GM12878 (cell line): ENCODE measurements around the gene SYPL1. TPM values are rescaled to one million over a fixed set of nuclear protein-coding genes. Genes with fewer than 3 reads are reported as not detected.

ENCODE experiments used
- ATAC-seq: fragments of 200-7000 bp; cut with Tn5 transposase; 3 replicates; pipeline ENCODE4 v1.9.1; 2020; ENCODE audit warnings: mild to moderate bottlenecking, moderate library complexity
- BruUV-seq: library from RNA; stranded (reverse); fragments of 400-500 nt; replicated peaks from 2 replicates; lab custom pipeline; 2021; lab: Mats Ljungman, UMichigan
- CTCF ChIA-PET: fragments of 300-600 bp; sonication (Branson Sonifier 250); formaldehyde crosslinking; extraction: SDS; loops from one replicate; lab custom pipeline; 2021; ENCODE audit warnings: inconsistent platforms; lab: Yijun Ruan, JAX
- POLR2A ChIA-PET: fragments of 350-600 bp; formaldehyde crosslinking; extraction: SDS; loops from one replicate; lab custom pipeline; 2021; ENCODE audit warnings: inconsistent platforms; lab: Charles Lee
- RAD21 ChIA-PET: fragments of 300-600 bp; sonication (Branson Sonifier 250); formaldehyde crosslinking; loops from one replicate; lab custom pipeline; 2023; ENCODE audit warnings: antibody characterized with exemption; ENCODE audit not compliant: unreplicated experiment; lab: Charles Lee
- SMC1A ChIA-PET: fragments of 300-600 bp; sonication (Branson Sonifier 250); formaldehyde crosslinking; loops from one replicate; lab custom pipeline; 2023; ENCODE audit not compliant: unreplicated experiment, uncharacterized antibody; lab: Charles Lee
- DNase-seq: peaks from one replicate; pipeline ENCODE4 v3.0.0-alpha.2; 2011; ENCODE audit warnings: low read depth, low spot score
- FAIRE-seq: peaks from 3 replicates; lab custom pipeline; 2011; peaks lifted over from hg19 to GRCh38; lab: Jason Lieb, UNC
- H2AFZ ChIP-seq: 2 replicates; pipeline ENCODE4 v1.6.0; 2011; ENCODE audit warnings: low read depth, low read length, control low read depth; ENCODE audit not compliant: control insufficient read depth
- H3K27ac ChIP-seq: 2 replicates; pipeline ENCODE4 v1.5.1; 2011; ENCODE audit warnings: control low read depth; ENCODE audit not compliant: control insufficient read depth, insufficient read depth
- H3K27me3 ChIP-seq, 2 experiments: replicated peaks in 1 of 2; 2 replicates each; pipeline versions ENCODE4 v1.6.0 to v1.6.1; 2011; ENCODE audit warnings: low read length in 1 of 2; ENCODE audit not compliant: control insufficient read depth in 2 of 2, insufficient read depth in 2 of 2
- H3K36me3 ChIP-seq, 2 experiments: 2 replicates each; pipeline ENCODE4 v1.5.1; 2011; ENCODE audit warnings: low read length in 1 of 2; ENCODE audit not compliant: control insufficient read depth in 2 of 2, insufficient read depth in 2 of 2
- H3K4me1 ChIP-seq: 2 replicates; pipeline ENCODE4 v1.6.1; 2011; ENCODE audit warnings: mild to moderate bottlenecking, low read length, moderate library complexity, mixed read lengths; ENCODE audit not compliant: control insufficient read depth, insufficient read depth
- H3K4me2 ChIP-seq: 2 replicates; pipeline ENCODE4 v1.6.0; 2011; ENCODE audit warnings: control low read depth; ENCODE audit not compliant: control insufficient read depth, insufficient read depth
- H3K4me3 ChIP-seq: fragments of 200-600 bp; sonication (generic); 2 replicates; pipeline ENCODE4 v1.5.1; 2016
- H3K79me2 ChIP-seq: 2 replicates; pipeline ENCODE4 v1.6.0; 2011; ENCODE audit warnings: low read length; ENCODE audit not compliant: control insufficient read depth, insufficient read depth
- H3K9ac ChIP-seq: 2 replicates; pipeline ENCODE4 v1.8.0; 2011; ENCODE audit warnings: low read length, control low read depth, mixed read lengths; ENCODE audit not compliant: control insufficient read depth, insufficient read depth
- H3K9me3 ChIP-seq: replicated peaks from 3 replicates; pipeline ENCODE4 v1.5.1; 2011; ENCODE audit warnings: mild to moderate bottlenecking, low read length; ENCODE audit not compliant: control insufficient read depth, insufficient read depth
- H4K20me1 ChIP-seq: 2 replicates; pipeline ENCODE4 v1.6.0; 2011; ENCODE audit not compliant: control insufficient read depth, insufficient read depth
- WGBS: methylation state at CpG from one replicate; pipeline ENCODE4 v1.1.6; 2016; ENCODE audit warnings: low lambda C conversion rate; ENCODE audit not compliant: insufficient replicate concordance, insufficient coverage; ENCODE audit errors: missing lambda C conversion rate; 5-methylcytosine and 5-hydroxymethylcytosine counted together
- in situ Hi-C: fragments of 300-500 bp; cut with MboI; formaldehyde crosslinking; loops from 9 replicates; pipeline ENCODE4 v1.14.3; 2018; ENCODE audit warnings: mixed read lengths
- intact Hi-C: fragments of 100-400 bp; cut with micrococcal nuclease; formaldehyde crosslinking; loops from one replicate; pipeline ENCODE4 v1.14.2; 2022; ENCODE audit not compliant: unreplicated experiment
- polyA plus RNA-seq, 11 experiments: library from polyadenylated mRNA; depleted of rRNA in 4 of 11; unstranded in 6 of 11; stranded (reverse) in 5 of 11; fragments of >200 nt; fragmentation: Nextera tagmentation in 4 of 11; fragmentation: Illumina TruSeq in 1 of 11; extraction: Ambion mirVana in 4 of 11; extraction: Trizol in 1 of 11; gene quantifications; 1 replicate in 1 of 11; 2 replicates in 10 of 11; pipeline versions ENCODE4 v1.2.1 to v1.2.3, GENCODE V29; 2011 to 2016; ENCODE audit warnings: inconsistent platforms in 2 of 11, missing spikeins in 2 of 11, low read depth in 1 of 11
- total RNA-seq, 4 experiments: library from RNA; depleted of rRNA in 3 of 4; stranded (reverse); fragments of >200 nt in 3 of 4; fragmentation: Illumina TruSeq in 1 of 4; extraction: Trizol in 1 of 4; gene quantifications; 2 replicates each; pipeline versions ENCODE4 v1.2.1 to v1.2.3, GENCODE V29; 2013 to 2021
- TF ChIP-seq, protein P1 (sequence below): fragments of 450-650 bp; IDR thresholded peaks from 2 replicates; pipeline ENCODE4 v1.6.1; 2017; ENCODE audit warnings: borderline replicate concordance
- TF ChIP-seq, protein P2 (sequence below): IDR thresholded peaks from 2 replicates; pipeline ENCODE4 v1.6.1; 2011; ENCODE audit warnings: low read depth, mild to moderate bottlenecking, low read length, moderate library complexity, borderline replicate concordance; ENCODE audit errors: extremely low read depth
- TF ChIP-seq, protein P3 (sequence below): fragments of 450-650 bp; IDR thresholded peaks from 2 replicates; pipeline ENCODE4 v1.6.1; 2016; ENCODE audit warnings: mild to moderate bottlenecking

The SYPL1 gene
- total and polyA plus RNA-seq, 10 of the 15 experiments (the other 5 are each of a cell fraction or from before 2014, with no cell fraction given): 34.5 to 177 (median 87.3) TPM

DNA sequence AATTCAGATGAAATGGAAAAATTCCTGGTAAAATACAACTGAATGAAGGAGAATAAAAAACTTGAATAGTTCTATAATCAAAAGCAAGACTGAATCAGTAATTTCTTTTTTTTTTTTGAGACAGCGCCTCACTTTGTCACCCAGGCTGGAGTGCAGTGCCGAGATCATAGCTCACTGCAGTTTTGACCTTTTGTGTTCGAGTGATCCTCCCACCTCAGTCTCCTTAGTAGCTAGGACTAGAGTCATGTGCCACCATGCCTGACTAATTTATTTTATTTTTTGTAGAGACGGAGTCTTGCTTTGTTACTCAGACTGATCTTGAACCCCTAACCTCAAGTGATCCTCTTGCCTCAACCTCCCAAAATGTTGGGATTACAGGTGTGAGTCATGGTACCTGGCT is 26.1 kb downstream of the SYPL1 start:
- WGBS: 88% methylated on average over 4 of the region's 4 CpGs
- intact Hi-C loops: no loop called here
- no peaks in the 10 kb centered on the region for H4K20me1 ChIP-seq
- no peaks in the 10 kb centered on the region for H3K9me3 ChIP-seq
- no peak overlapping the region for H3K9ac ChIP-seq
- H3K4me2 ChIP-seq: no peak overlapping the region
- no peaks in the 10 kb centered on the region for H3K27me3 ChIP-seq
- POLR2A ChIA-PET: interaction anchor here (0.8 to 1.3 kb wide), 2 partner anchors 12 to 14 kb away, joined by 3 read pairs; no protein-coding TSS in a partner anchor
- no peaks in the 10 kb centered on the region for H3K79me2 ChIP-seq
- H3K36me3 ChIP-seq: peaks cover 0 to 3% of the 10 kb centered on the region in 2 experiments; a peak in 3 of 4 replicates
- RAD21 ChIA-PET: interaction anchor here (1.0 to 3.0 kb wide), 2 partner anchors 9 to 11 kb away, joined by 3 to 10 read pairs; no protein-coding TSS in a partner anchor
- TF ChIP-seq, protein P1, sequence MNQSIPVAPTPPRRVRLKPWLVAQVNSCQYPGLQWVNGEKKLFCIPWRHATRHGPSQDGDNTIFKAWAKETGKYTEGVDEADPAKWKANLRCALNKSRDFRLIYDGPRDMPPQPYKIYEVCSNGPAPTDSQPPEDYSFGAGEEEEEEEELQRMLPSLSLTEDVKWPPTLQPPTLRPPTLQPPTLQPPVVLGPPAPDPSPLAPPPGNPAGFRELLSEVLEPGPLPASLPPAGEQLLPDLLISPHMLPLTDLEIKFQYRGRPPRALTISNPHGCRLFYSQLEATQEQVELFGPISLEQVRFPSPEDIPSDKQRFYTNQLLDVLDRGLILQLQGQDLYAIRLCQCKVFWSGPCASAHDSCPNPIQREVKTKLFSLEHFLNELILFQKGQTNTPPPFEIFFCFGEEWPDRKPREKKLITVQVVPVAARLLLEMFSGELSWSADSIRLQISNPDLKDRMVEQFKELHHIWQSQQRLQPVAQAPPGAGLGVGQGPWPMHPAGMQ: no peak
- TF ChIP-seq, protein P2, sequence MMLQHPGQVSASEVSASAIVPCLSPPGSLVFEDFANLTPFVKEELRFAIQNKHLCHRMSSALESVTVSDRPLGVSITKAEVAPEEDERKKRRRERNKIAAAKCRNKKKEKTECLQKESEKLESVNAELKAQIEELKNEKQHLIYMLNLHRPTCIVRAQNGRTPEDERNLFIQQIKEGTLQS: no peak
- TF ChIP-seq, protein P3, sequence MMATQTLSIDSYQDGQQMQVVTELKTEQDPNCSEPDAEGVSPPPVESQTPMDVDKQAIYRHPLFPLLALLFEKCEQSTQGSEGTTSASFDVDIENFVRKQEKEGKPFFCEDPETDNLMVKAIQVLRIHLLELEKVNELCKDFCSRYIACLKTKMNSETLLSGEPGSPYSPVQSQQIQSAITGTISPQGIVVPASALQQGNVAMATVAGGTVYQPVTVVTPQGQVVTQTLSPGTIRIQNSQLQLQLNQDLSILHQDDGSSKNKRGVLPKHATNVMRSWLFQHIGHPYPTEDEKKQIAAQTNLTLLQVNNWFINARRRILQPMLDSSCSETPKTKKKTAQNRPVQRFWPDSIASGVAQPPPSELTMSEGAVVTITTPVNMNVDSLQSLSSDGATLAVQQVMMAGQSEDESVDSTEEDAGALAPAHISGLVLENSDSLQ: no peak
- TF ChIP-seq, all 136 proteins: peak for 0
- ATAC-seq (no peak), DNase-seq (no peak), FAIRE-seq (no peak)
- Histone ChIP-seq H2AFZ (no peak overlapping the region), H3K27ac (no peak overlapping the region), H3K4me3 (no peak overlapping the region), H3K4me1 (peaks cover 17% of the 10 kb centered on the region)
- in situ Hi-C loops: no loop called here
- ChIA-PET SMC1A (interaction anchor here (1.4 to 7.8 kb wide), 5 partner anchors 8 to 28 kb away, joined by 3 to 78 read pairs (median 5); no protein-coding TSS in a partner anchor), CTCF (interaction anchor here (0.7 to 1.8 kb wide), 3 partner anchors 14 to 29 kb away, joined by 3 to 7 read pairs (median 4); no protein-coding TSS in a partner anchor)
- BruUV-seq: no TSS peak
